Peyer's patch (tissue), 4 donors: ENCODE data around the gene DOCK2.

Experiments
- CTCF ChIP-seq, 6 experiments: fragments of 450-650 bp in 4 of 6; fragments of 200-600 bp in 2 of 6; sonication (generic) in 1 of 6; IDR thresholded peaks; one replicate each; pipeline ENCODE4 v1.5.1; 2017 to 2019; ENCODE audit warnings: antibody characterized with exemption in 6 of 6, mild to moderate bottlenecking in 3 of 6, moderate library complexity in 1 of 6
- POLR2A ChIP-seq, 2 donors: fragments of 450-650 bp; IDR thresholded peaks; one replicate each; pipeline ENCODE4 v1.5.1; 2017; ENCODE audit warnings: antibody characterized with exemption in 2 of 2, mild to moderate bottlenecking in 2 of 2, moderate library complexity in 2 of 2

DNA sequence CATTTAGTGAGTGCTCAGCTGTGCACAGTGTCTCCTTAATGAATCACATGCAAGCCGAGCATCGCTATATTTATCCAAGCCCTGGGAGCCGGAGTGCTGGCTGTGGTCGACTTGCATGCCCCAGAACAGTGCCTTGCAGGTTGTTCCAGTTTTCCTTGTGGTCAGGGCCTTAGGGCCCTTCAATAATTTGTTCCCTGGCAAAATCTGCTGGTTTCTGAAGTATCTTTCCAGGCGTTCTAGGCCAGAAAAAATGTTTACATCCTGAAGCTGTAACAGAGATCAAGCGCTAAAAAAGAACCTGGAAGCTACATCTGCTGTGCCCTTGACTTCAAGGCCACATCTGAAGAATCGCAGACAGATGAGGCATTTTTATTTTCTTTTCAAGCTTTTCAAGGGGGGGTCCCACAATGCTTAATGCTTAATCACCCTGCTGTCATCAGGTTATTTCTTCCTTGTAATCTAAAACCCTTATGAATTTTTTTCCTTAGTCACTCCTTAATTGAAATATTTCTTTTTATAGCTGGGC is 105.8 kb downstream of the DOCK2 start:
- TF ChIP-seq CTCF (IDR thresholded peaks at IDR 0.05) (no peak), POLR2A (IDR thresholded peaks at IDR 0.05) (no peak)
